Psoas muscle (tissue), 8 donors: ENCODE data around the gene PRSS57. TPM values are rescaled to one million over a fixed set of nuclear protein-coding genes. Genes with fewer than 3 reads are reported as not detected.

ENCODE experiments used
- ATAC-seq, 4 donors: fragments of 200-7000 bp; cut with Tn5 transposase; one replicate each; pipeline ENCODE4 v1.9.1; 2020; ENCODE audit warnings: moderate library complexity in 3 of 4, mild to moderate bottlenecking in 2 of 4
- DNase-seq, 2 donors: peaks; one replicate each; pipeline ENCODE4 v3.0.0-alpha.2; 2020
- H3K27ac ChIP-seq: fragments of 200-600 bp; one replicate; pipeline ENCODE4 v1.8.0; 2022
- H3K27me3 ChIP-seq, 3 donors: fragments of 200-600 bp in 1 of 3; one replicate each; pipeline versions ENCODE4 v1.6.1 to v1.8.0; 2013 to 2022; ENCODE audit warnings: low read length in 2 of 3, mild to moderate bottlenecking in 2 of 3, moderate library complexity in 1 of 3; ENCODE audit not compliant: insufficient read depth in 3 of 3
- H3K36me3 ChIP-seq, 2 donors: fragments of 200-600 bp in 1 of 2; one replicate each; pipeline versions ENCODE4 v1.6.1 to v1.8.0; 2013 to 2022; ENCODE audit warnings: low read depth in 1 of 2, mild to moderate bottlenecking in 1 of 2, moderate library complexity in 1 of 2; ENCODE audit not compliant: insufficient read depth in 1 of 2
- H3K4me1 ChIP-seq: fragments of 200-600 bp; one replicate; pipeline ENCODE4 v1.8.0; 2022
- H3K4me3 ChIP-seq: fragments of 200-600 bp; one replicate; pipeline ENCODE4 v1.8.0; 2022; ENCODE audit warnings: mild to moderate bottlenecking
- H3K9me3 ChIP-seq: fragments of 200-600 bp; one replicate; pipeline ENCODE4 v1.8.0; 2022
- WGBS, 3 donors: extraction: QIAGEN DNeasy Blood & Tissue Kit; methylation state at CpG; one replicate each; pipeline versions ENCODE4 v1.1.6 to v1.1.7; 2013; 5-methylcytosine and 5-hydroxymethylcytosine counted together
- intact Hi-C, 2 donors: fragments of 100-400 bp; cut with DNase I; formaldehyde crosslinking; loops; one replicate each; pipeline versions ENCODE4 v1.11.0 to v1.14.2; 2022
- polyA plus RNA-seq, 3 donors: library from polyadenylated mRNA; stranded (reverse); fragments of 200-250 nt; gene quantifications; one replicate each; pipeline ENCODE4 v1.2.3, GENCODE V29; 2013
- total RNA-seq, 4 donors: library from RNA; stranded (reverse); fragmentation: NEBNext Ultra II Directional in 2 of 4; extraction: Animal tissue kit (Norgen Biotek cat#: 25700) in 2 of 4; gene quantifications; one replicate each; pipeline versions ENCODE4 v1.2.1 to v1.2.4, GENCODE V29; 2021 to 2023
- TF ChIP-seq, protein P1 (sequence below): fragments of 200-600 bp; IDR thresholded peaks from one replicate; pipeline ENCODE4 v1.8.0; 2022; ENCODE audit warnings: antibody characterized with exemption
- donor health status: healthy with polysubstance abuse.
- donor health status: DM: no; HTN: no; CAD: no; lungs with moderate emphysema.
- donor health status: Bipolar disorder and iron deficiency.
- donor health status: healthy.
- donor health status: DM: yes; HTN: yes; CAD: no.
- donor health status: DM: no; HTN: no; CAD: no.
- donor health status: DM: no; HTN: no; CAD: no.
- donor health status: DM: yes; HTN: yes; CAD: no.

The PRSS57 gene
- total and polyA plus RNA-seq, 7 donors, result 0.05 to 0.25 TPM; not detected in 5

DNA sequence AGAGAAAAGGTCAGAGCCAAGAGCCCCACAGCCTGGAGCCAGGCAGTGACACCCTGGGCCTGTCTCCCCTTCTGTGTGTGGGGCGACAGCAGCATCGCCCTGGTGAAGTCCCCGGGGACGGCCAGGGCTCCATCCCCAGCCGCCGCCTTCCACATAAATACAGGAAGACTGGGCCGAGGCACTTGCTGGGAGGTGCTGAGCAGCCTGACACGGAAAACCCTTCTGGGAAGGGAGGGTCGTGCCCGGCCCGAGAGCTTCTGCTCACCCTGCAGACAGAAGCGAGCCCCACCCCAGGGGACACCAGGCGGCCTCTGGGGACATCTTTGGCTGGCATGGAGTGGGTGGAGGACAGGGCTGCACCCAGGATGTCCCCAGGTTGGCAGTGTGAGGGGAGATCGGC is 50.5 kb downstream of the PRSS57 start:
- Histone ChIP-seq H3K27me3 (no peaks in the 10 kb centered on the region), H3K27ac (no peak overlapping the region), H3K9me3 (no peaks in the 10 kb centered on the region), H3K4me3 (no peak overlapping the region), H3K4me1 (no peaks in the 10 kb centered on the region), H3K36me3 (peaks cover 8 to 39% of the 10 kb centered on the region in 2 donors)
- peak in 1 of 2 donors; percentile 14 for DNase-seq
- no peak for ATAC-seq
- TF ChIP-seq, protein P1, sequence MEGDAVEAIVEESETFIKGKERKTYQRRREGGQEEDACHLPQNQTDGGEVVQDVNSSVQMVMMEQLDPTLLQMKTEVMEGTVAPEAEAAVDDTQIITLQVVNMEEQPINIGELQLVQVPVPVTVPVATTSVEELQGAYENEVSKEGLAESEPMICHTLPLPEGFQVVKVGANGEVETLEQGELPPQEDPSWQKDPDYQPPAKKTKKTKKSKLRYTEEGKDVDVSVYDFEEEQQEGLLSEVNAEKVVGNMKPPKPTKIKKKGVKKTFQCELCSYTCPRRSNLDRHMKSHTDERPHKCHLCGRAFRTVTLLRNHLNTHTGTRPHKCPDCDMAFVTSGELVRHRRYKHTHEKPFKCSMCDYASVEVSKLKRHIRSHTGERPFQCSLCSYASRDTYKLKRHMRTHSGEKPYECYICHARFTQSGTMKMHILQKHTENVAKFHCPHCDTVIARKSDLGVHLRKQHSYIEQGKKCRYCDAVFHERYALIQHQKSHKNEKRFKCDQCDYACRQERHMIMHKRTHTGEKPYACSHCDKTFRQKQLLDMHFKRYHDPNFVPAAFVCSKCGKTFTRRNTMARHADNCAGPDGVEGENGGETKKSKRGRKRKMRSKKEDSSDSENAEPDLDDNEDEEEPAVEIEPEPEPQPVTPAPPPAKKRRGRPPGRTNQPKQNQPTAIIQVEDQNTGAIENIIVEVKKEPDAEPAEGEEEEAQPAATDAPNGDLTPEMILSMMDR, result no peak
- WGBS, 3 donors, result 81 to 83% (median 83%) methylated on average over 13 to 14 of the region's 14 CpGs
- intact Hi-C loops, result no loop called here

DNA sequence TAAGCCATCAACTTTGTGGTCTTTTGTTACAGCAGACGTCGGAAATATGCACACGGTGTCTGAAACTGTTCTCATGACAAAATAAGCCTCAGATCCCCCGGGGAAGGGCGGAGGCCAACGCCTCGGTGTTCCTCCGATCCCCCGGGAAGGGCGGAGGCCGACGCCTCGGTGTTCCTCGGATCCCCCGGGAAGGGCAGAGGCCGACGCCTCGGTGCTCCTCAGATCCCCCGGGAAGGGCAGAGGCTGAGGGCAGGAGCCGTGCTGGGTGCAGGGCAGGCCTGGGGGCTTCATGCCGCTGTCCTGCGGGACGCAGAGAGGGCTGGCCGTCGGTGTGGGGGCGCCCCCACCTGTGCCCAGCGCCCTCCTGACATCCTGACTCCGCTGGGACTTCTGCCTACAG is 50.9 kb downstream of the PRSS57 start:
- Histone ChIP-seq H3K36me3 (peaks cover 8 to 35% of the 10 kb centered on the region in 2 donors), H3K4me3 (no peak overlapping the region), H3K4me1 (peaks cover under 1% of the 10 kb centered on the region), H3K27ac (no peak overlapping the region), H3K9me3 (no peaks in the 10 kb centered on the region), H3K27me3 (no peaks in the 10 kb centered on the region)
- ATAC-seq (no peak), DNase-seq (no peak)
- intact Hi-C loops, result no loop called here
- TF ChIP-seq, protein P1, result no peak
- WGBS, 3 donors, result 67 to 79% (median 69%) methylated on average over 27 to 28 of the region's 28 CpGs

DNA sequence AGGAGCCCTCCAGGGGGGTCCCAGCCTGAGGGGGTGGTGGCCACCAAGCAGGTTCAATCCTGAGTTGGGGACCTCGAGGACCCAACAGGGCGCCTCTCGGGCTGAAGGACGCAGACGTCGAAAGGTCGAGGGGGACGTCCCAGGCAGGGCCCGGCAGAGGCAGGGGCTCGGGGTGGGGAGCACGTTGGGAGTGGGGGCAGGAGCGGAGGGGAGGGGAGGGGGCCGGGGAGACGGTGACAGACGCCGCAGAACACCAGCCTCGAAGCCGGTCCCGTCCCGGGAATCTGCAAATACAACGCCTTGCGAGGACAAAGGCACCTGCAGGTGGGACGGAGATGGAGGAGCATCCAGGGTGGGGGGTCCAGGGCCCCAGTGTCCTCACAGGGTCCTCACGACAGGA is 51.5 kb downstream of the PRSS57 start:
- DNase-seq (peak in 1 of 2 donors; percentile 12), ATAC-seq (no peak)
- WGBS, 3 donors, result 84 to 87% (median 85%) methylated on average over 21 to 24 of the region's 24 CpGs
- Histone ChIP-seq H3K27me3 (no peaks in the 10 kb centered on the region), H3K9me3 (no peaks in the 10 kb centered on the region), H3K36me3 (peaks cover 8 to 29% of the 10 kb centered on the region in 2 donors), H3K27ac (no peak overlapping the region), H3K4me3 (no peak overlapping the region), H3K4me1 (peaks cover 7% of the 10 kb centered on the region)
- TF ChIP-seq, protein P1, result no peak
- intact Hi-C loops, result no loop called here

DNA sequence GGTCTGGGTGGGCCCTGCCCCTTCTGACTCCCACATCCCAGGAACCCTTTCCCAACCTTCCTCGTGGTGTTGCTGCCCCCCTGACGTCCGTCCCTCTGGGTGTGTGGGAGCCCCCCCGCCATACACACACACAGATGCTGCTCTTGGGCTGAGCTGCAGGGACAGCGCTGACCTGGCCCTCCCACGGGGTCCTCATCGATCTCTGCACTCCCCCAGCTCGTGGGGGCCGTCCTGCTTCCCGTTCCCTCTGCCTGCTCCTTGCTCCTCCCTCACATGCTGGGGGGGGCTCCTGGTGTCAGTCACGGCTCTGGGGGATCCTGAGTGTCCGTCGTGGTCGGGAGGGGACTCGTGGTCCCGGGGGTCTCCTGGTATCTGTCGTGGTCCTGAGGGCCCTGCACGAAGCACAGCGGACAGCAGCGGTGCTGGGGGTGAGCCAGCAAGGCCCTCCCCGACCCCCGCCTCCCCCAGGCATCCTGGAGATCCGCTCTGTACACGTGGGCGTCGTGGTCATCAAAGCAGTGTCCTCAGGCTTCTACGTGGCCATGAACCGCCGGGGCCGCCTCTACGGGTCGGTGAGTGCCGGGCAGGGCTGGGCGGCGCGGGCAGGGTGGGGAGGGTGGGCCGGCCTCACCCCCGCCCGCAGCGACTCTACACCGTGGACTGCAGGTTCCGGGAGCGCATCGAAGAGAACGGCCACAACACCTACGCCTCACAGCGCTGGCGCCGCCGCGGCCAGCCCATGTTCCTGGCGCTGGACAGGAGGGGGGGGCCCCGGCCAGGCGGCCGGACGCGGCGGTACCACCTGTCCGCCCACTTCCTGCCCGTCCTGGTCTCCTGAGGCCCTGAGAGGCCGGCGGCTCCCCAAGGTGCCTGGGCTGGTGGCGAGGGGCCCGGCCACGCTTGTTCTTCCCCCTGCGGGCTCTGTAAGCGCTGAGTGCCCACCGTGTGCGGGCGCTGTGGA is 52.2 kb downstream of the PRSS57 start:
- WGBS, 3 donors, result 79 to 82% (median 80%) methylated on average over 44 to 70 of the region's 70 CpGs
- no peak for ATAC-seq
- peak in 1 of 2 donors; percentile 8 for DNase-seq
- Histone ChIP-seq H3K4me3 (no peak overlapping the region), H3K27ac (no peak overlapping the region), H3K4me1 (peaks cover 9% of the 10 kb centered on the region), H3K9me3 (no peaks in the 10 kb centered on the region), H3K36me3 (peaks cover 8 to 22% of the 10 kb centered on the region in 2 donors), H3K27me3 (no peaks in the 10 kb centered on the region)
- intact Hi-C loops, result no loop called here
- TF ChIP-seq, protein P1, result no peak
